Suprapubic skin (tissue), 3 donors: ENCODE data around the gene MARCHF10.

ENCODE experiments used
- POLR2A ChIP-seq, 2 donors: fragments of 450-650 bp; IDR thresholded peaks; one replicate each; pipeline ENCODE4 v1.6.1; 2017; ENCODE audit warnings: antibody characterized with exemption in 2 of 2, mild to moderate bottlenecking in 2 of 2, moderate library complexity in 2 of 2
- TF ChIP-seq, protein P1 (sequence below), 2 donors: fragments of 200-600 bp in 1 of 2; fragments of 450-650 bp in 1 of 2; sonication (generic) in 1 of 2; IDR thresholded peaks; one replicate each; pipeline ENCODE4 v1.5.1; 2016 to 2019; ENCODE audit warnings: antibody characterized with exemption in 2 of 2, mild to moderate bottlenecking in 1 of 2, moderate library complexity in 1 of 2

DNA sequence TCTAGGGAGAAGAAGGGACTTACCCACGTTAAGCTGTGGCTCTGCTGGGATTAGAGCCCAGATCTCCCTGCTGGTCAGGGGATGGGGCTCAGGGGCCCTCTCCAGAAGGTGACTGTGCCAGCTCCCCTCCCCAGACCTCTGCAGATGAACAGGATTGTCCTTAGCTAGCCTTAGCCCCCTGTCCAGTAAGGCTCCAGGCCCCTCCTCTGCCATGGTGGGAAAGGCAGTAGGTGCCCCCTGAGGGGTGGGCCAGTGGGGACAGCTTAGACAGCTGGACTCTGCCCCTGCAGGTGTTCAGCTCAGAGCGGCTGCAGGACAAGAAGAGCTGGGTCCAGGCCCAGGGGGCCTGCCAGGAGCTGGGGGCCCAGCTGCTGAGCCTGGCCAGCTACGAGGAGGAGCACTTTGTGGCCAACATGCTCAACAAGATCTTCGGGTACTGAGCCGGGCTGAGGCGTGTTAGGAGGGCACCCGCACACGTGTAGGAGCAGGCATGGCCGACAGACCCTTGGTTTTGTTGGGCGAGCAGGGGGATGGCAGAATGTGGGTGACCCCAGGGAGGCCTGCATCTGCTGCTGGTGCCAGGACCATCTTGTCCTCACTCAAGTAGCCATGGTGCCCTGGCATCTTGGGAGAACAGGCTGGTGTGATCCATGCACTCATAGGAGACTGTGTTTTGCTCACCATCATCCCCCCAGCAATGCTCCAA is 129.7 kb downstream of the MARCHF10 start:
- TF ChIP-seq, protein P1, sequence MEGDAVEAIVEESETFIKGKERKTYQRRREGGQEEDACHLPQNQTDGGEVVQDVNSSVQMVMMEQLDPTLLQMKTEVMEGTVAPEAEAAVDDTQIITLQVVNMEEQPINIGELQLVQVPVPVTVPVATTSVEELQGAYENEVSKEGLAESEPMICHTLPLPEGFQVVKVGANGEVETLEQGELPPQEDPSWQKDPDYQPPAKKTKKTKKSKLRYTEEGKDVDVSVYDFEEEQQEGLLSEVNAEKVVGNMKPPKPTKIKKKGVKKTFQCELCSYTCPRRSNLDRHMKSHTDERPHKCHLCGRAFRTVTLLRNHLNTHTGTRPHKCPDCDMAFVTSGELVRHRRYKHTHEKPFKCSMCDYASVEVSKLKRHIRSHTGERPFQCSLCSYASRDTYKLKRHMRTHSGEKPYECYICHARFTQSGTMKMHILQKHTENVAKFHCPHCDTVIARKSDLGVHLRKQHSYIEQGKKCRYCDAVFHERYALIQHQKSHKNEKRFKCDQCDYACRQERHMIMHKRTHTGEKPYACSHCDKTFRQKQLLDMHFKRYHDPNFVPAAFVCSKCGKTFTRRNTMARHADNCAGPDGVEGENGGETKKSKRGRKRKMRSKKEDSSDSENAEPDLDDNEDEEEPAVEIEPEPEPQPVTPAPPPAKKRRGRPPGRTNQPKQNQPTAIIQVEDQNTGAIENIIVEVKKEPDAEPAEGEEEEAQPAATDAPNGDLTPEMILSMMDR (IDR thresholded peaks at IDR 0.05) = no peak
- TF ChIP-seq POLR2A (IDR thresholded peaks at IDR 0.05) = no peak
